Measurements from ENCODE around the gene SLC11A2. TPM values are rescaled to one million over a fixed set of nuclear protein-coding genes. Genes with fewer than 3 reads are reported as not detected.
A peak's percentile ranks its signal among the peaks of the same experiment; 100 is the strongest.

Gene SLC11A2
- total and polyA plus RNA-seq, 2 of the 13 experiments (the other 11 are each of a cell fraction or from before 2014, with no cell fraction given), result 71.7 to 77.0 TPM

DNA sequence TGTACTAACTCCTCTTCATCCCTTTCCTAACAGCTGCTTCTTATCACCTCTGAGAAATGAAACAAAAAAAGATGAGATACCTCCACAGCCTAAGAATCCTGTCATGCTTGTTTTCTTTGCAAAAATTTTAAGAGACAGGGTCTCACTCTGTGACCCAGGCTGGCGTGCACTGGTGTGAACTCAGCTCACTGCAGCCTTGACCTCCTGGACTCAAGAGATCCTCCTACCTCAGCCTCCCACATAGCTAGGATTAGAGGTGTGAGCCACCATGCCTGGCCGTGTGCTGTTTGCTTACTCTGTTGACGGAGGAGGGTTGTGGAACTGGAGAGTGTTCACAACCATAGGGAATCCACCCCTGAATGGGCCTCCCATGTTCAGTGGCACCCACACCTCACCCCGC is 41.0 kb upstream of the SLC11A2 start (continued):
- TF ChIP-seq, protein P1, sequence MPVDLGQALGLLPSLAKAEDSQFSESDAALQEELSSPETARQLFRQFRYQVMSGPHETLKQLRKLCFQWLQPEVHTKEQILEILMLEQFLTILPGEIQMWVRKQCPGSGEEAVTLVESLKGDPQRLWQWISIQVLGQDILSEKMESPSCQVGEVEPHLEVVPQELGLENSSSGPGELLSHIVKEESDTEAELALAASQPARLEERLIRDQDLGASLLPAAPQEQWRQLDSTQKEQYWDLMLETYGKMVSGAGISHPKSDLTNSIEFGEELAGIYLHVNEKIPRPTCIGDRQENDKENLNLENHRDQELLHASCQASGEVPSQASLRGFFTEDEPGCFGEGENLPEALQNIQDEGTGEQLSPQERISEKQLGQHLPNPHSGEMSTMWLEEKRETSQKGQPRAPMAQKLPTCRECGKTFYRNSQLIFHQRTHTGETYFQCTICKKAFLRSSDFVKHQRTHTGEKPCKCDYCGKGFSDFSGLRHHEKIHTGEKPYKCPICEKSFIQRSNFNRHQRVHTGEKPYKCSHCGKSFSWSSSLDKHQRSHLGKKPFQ (CRISPR knock-in tag; IDR thresholded peaks at IDR 0.05; ENCODE audit: insufficient replicate concordance), result peak; percentile 99
- TF ChIP-seq, protein P2, sequence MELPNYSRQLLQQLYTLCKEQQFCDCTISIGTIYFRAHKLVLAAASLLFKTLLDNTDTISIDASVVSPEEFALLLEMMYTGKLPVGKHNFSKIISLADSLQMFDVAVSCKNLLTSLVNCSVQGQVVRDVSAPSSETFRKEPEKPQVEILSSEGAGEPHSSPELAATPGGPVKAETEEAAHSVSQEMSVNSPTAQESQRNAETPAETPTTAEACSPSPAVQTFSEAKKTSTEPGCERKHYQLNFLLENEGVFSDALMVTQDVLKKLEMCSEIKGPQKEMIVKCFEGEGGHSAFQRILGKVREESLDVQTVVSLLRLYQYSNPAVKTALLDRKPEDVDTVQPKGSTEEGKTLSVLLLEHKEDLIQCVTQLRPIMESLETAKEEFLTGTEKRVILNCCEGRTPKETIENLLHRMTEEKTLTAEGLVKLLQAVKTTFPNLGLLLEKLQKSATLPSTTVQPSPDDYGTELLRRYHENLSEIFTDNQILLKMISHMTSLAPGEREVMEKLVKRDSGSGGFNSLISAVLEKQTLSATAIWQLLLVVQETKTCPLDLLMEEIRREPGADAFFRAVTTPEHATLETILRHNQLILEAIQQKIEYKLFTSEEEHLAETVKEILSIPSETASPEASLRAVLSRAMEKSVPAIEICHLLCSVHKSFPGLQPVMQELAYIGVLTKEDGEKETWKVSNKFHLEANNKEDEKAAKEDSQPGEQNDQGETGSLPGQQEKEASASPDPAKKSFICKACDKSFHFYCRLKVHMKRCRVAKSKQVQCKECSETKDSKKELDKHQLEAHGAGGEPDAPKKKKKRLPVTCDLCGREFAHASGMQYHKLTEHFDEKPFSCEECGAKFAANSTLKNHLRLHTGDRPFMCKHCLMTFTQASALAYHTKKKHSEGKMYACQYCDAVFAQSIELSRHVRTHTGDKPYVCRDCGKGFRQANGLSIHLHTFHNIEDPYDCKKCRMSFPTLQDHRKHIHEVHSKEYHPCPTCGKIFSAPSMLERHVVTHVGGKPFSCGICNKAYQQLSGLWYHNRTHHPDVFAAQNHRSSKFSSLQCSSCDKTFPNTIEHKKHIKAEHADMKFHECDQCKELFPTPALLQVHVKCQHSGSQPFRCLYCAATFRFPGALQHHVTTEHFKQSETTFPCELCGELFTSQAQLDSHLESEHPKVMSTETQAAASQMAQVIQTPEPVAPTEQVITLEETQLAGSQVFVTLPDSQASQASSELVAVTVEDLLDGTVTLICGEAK (IDR thresholded peaks at IDR 0.05), result no peak
- TF ChIP-seq, protein P2 (CRISPR knock-in tag; IDR thresholded peaks at IDR 0.05), result no peak
- no peak for TF ChIP-seq ZNF235 (CRISPR knock-in tag; IDR thresholded peaks at IDR 0.05; ENCODE audit: borderline replicate concordance)
- TF ChIP-seq, protein P3, sequence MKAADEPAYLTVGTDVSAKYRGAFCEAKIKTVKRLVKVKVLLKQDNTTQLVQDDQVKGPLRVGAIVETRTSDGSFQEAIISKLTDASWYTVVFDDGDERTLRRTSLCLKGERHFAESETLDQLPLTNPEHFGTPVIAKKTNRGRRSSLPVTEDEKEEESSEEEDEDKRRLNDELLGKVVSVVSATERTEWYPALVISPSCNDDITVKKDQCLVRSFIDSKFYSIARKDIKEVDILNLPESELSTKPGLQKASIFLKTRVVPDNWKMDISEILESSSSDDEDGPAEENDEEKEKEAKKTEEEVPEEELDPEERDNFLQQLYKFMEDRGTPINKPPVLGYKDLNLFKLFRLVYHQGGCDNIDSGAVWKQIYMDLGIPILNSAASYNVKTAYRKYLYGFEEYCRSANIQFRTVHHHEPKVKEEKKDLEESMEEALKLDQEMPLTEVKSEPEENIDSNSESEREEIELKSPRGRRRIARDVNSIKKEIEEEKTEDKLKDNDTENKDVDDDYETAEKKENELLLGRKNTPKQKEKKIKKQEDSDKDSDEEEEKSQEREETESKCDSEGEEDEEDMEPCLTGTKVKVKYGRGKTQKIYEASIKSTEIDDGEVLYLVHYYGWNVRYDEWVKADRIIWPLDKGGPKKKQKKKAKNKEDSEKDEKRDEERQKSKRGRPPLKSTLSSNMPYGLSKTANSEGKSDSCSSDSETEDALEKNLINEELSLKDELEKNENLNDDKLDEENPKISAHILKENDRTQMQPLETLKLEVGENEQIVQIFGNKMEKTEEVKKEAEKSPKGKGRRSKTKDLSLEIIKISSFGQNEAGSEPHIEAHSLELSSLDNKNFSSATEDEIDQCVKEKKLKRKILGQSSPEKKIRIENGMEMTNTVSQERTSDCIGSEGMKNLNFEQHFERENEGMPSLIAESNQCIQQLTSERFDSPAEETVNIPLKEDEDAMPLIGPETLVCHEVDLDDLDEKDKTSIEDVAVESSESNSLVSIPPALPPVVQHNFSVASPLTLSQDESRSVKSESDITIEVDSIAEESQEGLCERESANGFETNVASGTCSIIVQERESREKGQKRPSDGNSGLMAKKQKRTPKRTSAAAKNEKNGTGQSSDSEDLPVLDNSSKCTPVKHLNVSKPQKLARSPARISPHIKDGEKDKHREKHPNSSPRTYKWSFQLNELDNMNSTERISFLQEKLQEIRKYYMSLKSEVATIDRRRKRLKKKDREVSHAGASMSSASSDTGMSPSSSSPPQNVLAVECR (CRISPR knock-in tag; IDR thresholded peaks at IDR 0.05; ENCODE audit: borderline replicate concordance), result no peak
- 0 out of 2 replicates have a peak, but pooled peaks have one; percentile 48 for TF ChIP-seq ZMYM2 (CRISPR knock-in tag; IDR thresholded peaks at IDR 0.05)
- TF ChIP-seq, protein P4, sequence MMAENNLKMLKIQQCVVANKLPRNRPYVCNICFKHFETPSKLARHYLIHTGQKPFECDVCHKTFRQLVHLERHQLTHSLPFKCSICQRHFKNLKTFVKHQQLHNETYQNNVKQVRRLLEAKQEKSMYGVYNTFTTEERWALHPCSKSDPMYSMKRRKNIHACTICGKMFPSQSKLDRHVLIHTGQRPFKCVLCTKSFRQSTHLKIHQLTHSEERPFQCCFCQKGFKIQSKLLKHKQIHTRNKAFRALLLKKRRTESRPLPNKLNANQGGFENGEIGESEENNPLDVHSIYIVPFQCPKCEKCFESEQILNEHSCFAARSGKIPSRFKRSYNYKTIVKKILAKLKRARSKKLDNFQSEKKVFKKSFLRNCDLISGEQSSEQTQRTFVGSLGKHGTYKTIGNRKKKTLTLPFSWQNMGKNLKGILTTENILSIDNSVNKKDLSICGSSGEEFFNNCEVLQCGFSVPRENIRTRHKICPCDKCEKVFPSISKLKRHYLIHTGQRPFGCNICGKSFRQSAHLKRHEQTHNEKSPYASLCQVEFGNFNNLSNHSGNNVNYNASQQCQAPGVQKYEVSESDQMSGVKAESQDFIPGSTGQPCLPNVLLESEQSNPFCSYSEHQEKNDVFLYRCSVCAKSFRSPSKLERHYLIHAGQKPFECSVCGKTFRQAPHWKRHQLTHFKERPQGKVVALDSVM (CRISPR knock-in tag; IDR thresholded peaks at IDR 0.05), result peak; percentile 97
- TF ChIP-seq SIN3A (IDR thresholded peaks at IDR 0.05; ENCODE audit: borderline replicate concordance, low read depth, low read length), result no peak
- no peak for TF ChIP-seq ZNF766 (CRISPR knock-in tag; IDR thresholded peaks at IDR 0.05; ENCODE audit: borderline replicate concordance)
- peak; percentile 35; the same call in 1 of the 2 replicates for TF ChIP-seq RXRA (CRISPR knock-in tag; IDR thresholded peaks at IDR 0.05)

Data from HepG2 (cell line).